Left cardiac atrium (tissue), 4 donors: Measurements from ENCODE around the gene AP1G2. TPM values are rescaled to one million over a fixed set of nuclear protein-coding genes. Genes with fewer than 3 reads are reported as not detected.
"Not testable (repeated sequence)": the region's sequence is repeated elsewhere in the genome, so short reads cannot be mapped to it uniquely, and the experiment has no call there.

Experiments used
- ATAC-seq, 2 donors: fragments of 200-7000 bp; cut with Tn5 transposase; one replicate each; pipeline ENCODE4 v1.9.1; 2020; ENCODE audit warnings: mild to moderate bottlenecking in 2 of 2, moderate library complexity in 2 of 2
- DNase-seq: peaks from one replicate; pipeline ENCODE4 v3.0.0-alpha.2; 2020
- intact Hi-C, 2 donors: fragments of 100-400 bp; cut with DNase I; formaldehyde crosslinking; loops; one replicate each; pipeline versions ENCODE4 v1.14.1 to v1.15.1; 2022 to 2023
- total RNA-seq, 2 donors: library from RNA; stranded (reverse); fragmentation: NEBNext Ultra II Directional; extraction: Animal tissue kit (Norgen Biotek cat#: 25700); gene quantifications; one replicate each; pipeline ENCODE4 v1.2.1, GENCODE V29; 2021
- donor health status: DM: no; HTN: yes; CAD: no.
- donor health status: DM: no; HTN: yes; CAD: no; lungs with severe emphysema.
- donor health status: DM: yes; HTN: yes; CAD: no.
- donor health status: Dilated cardiomyopathy.

Gene AP1G2
- total RNA-seq, 2 donors from 2014 or later: 16.5 to 32.3 TPM

DNA sequence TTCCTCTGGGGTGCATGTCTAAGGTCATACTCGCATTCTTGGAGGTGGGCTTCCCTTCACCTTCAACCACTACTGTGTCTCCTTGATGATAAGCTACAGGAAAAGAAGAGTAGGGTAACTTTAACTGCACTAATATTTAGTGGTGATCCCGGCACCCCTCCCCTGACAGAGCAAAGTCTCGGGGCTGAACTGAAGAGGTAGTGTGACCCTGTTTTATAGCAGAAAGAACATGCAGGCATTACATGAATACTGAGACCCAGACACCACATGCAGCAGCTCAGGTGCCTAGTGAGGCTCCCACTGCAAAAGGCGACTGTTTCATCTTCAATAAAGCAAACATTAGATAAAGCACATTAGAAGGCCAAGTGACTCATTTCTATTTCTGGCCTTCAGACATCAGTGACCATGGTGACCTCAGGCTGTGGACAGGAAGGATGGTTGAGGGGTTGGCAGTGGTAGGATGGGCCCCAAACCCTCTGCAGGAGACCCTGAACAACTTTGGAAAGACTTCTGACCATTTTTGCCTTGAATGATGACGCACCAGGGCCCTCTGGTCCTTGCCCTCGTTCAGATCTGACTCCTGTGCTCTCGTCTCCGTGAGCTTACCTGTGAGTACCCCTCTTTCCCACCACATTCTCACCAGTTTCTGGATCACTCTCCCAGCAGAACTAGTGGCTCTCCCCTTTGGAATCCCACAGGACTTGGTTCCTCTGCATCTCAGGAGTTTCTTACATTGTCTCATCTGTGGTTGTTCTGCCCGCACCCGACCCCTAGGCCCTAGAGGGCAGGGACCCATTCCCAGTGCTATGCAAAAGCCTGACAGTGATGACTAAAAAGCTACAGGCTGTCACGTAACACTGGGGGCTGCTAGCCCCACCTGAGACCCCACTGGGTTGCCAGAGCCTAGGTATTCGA, 34.8 kb upstream of the AP1G2 start:
- DNase-seq (no peak), ATAC-seq (peak in 1 of 2 donors; percentile 55)
- intact Hi-C loops: no loop called here

- no peak for DNase-seq
- intact Hi-C loops: no loop called here
- no peak for ATAC-seq
Measured at GRCh38 chr14:23601845-23602180, 34.2 kb upstream of the AP1G2 start.

DNA sequence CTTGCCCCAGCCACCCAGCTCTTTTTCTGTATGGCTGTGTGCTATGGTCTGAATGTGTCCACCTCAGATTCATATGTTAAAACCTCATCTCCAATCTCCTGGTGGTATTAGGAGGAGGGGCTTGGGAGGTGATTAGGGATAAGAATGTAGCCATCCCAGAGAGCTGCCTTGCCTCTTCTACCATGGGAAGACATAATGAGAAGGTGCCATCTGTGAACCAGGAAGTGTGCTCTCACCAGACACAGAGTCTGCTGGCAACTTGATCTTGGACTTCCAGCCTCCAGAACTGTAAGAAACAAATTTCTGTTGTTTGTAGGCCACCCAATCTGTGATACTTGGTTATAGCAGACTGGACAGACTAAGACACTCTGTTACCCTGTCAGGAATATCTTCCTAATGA, 33.8 kb upstream of the AP1G2 start:
- ATAC-seq: no peak
- intact Hi-C loops: no loop called here
- DNase-seq: no peak

GRCh38 chr14:23600806-23601205, 33.2 kb upstream of the AP1G2 start:
- intact Hi-C loops: no loop called here
- ATAC-seq: no peak
- no peak for DNase-seq

DNA sequence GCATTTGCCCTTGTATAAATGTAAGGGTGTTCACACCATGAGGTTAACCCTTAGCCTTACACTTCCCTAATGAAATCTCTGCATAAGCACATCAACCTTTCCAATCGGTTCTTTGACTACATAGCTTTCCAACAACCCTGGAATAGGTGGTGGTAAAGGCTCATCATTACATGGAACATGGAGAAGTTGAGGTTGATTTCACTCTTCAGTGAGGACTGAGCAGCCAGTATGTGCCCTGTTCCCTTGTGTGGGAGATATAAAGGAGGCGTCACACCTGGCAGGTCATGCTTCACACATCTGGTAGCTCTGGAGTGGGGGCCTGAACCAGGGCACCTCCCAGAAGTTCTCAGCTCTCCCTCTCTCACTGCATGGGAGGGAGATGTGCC, 32.7 kb upstream of the AP1G2 start:
- intact Hi-C loops: no loop called here
- ATAC-seq (no peak), DNase-seq (no peak)

DNA sequence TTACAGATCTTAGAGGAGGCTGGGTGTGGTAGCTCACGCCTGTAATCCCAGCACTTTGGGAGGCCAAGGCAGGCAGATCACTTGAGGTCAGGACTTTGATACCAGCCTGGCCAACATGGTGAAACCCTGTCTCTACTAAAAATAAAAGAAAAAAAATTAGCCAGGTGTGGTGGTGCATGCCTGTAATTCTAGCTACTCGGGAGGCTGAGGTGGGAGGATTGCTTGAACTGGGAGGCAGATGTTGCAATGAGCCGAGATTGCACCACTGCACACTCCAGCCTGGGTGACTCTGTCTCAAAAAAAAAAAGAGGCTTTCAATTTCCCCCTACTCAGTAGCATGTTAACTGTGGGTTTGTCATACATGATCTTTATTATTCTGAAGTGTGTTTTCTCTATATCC, 26.6 kb upstream of the AP1G2 start:
- not testable (repeated sequence) for DNase-seq, ATAC-seq
- intact Hi-C loops: loop anchor here in 1 of 2 donors (5.0 kb wide), 1 partner anchor 333 kb away; no protein-coding TSS in a partner anchor

- intact Hi-C loops: loop anchor here in 1 of 2 donors (5.0 kb wide), 1 partner anchor 337 kb away; no protein-coding TSS in a partner anchor
- no peak for DNase-seq
- ATAC-seq: no peak
Measured at GRCh38 chr14:23590198-23590597, 22.6 kb upstream of the AP1G2 start.

DNA sequence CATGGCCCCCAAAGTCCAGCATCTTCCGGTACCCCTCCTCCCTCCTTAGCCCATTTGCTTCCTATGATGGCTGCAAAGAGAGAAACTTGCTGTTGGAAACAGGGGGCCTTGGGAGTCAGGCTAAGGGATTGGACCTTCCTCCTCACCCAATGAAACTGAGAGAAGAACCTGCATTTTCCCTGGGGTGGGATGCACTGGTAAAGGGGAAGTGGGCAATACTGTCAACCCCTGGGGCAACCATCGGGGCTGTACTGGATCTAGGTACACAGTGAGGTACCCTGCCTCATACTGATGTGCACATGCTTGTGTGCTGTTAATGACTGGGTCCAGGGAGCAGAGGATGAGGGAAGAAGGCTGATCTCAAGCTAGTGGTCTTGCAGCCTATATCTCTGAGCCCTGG, 22.0 kb upstream of the AP1G2 start:
- intact Hi-C loops: loop anchor here in 1 of 2 donors (5.0 kb wide), 1 partner anchor 338 kb away; no protein-coding TSS in a partner anchor
- ATAC-seq: peak in 1 of 2 donors; percentile 34
- no peak for DNase-seq

- intact Hi-C loops: no loop called here
Measured at GRCh38 chr14:23588884-23589598, 21.4 kb upstream of the AP1G2 start.

DNA sequence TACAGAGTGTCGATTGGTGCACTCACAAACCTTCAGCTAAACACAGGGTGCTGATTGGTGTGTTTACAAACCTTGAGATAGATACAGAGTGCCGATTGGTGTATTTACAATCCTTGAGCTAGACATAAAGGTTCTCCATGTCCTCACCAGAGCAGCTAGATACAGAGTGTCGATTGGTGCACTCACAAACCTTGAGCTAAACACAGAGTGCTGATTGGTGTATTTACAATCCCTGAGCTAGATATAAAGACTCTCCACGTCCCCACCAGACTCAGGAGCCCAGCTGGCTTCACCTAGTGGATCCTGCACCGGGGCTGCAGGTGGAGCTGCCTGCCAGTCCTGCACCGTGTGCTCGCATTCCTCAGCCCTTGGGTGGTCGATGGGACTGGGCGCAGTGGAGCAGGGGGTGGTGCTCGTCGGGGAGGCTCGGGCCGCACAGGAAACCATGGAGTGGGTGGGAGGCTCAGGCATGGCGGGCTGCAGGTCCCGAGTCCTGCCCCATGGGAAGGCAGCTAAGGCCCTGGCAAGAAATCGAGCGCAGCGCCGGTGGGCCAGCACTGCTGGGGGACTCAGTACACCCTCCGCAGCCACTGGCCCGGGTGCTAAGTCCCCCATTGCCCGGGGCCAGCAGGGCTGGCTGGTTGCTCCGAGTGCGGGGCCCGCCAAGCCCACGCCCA, 17.1 kb upstream of the AP1G2 start:
- ATAC-seq, intact Hi-C loops: not testable (repeated sequence)

More at GRCh38 chr14:23588884-23589598, 21.4 kb upstream of the AP1G2 start:
- peak; percentile 87 for DNase-seq
- peak; percentile 89 to 97 for ATAC-seq

GRCh38 chr14:23583761-23584526, 16.4 kb upstream of the AP1G2 start:
- intact Hi-C loops, DNase-seq, ATAC-seq: not testable (repeated sequence)

More for the DNA sequence above, 17.1 kb upstream of the AP1G2 start:
- DNase-seq: not testable (repeated sequence)

DNA sequence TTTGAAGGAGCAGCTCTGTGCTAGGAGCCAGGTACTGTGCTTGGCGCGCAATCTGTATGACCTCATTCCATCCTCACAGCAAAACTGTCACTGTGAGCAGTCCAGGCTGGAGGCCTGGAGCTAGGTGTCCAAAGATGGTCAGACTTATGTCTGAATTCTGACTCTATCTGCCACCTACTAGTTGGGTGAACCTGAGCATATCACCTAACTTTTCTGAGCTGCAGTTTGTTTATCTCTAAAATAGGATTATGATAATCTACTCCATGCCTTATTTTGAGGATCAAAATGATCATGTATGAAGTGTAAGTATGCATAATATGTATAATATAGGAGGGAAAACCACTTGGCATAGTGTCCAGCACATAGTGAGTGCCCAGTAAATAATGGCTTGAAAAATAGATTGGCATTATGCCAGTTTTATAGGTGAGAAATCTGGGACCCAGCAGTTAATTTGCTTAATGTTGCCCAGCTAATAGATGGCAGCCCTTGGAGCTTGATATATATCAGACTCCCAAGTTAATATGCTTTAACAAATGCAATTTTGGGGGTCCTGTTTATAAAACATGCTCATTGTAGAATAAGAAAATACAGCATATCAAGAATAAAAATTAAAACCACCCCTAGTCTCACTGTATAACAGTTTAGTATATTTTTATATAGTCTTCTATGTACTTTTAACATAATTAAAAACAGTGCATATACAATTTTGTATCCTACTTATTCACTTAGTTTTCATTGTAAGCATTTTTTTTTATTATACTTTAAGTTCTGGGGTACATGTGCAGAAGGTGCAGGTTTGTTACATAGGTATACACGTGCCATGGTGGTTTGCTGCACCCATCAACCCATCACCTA, 15.5 kb upstream of the AP1G2 start:
- no peak for ATAC-seq
- no peak for DNase-seq
- intact Hi-C loops: no loop called here

- intact Hi-C loops: no loop called here
- ATAC-seq (no peak), DNase-seq (no peak)
Measured at GRCh38 chr14:23580948-23581281, 13.3 kb upstream of the AP1G2 start.

DNA sequence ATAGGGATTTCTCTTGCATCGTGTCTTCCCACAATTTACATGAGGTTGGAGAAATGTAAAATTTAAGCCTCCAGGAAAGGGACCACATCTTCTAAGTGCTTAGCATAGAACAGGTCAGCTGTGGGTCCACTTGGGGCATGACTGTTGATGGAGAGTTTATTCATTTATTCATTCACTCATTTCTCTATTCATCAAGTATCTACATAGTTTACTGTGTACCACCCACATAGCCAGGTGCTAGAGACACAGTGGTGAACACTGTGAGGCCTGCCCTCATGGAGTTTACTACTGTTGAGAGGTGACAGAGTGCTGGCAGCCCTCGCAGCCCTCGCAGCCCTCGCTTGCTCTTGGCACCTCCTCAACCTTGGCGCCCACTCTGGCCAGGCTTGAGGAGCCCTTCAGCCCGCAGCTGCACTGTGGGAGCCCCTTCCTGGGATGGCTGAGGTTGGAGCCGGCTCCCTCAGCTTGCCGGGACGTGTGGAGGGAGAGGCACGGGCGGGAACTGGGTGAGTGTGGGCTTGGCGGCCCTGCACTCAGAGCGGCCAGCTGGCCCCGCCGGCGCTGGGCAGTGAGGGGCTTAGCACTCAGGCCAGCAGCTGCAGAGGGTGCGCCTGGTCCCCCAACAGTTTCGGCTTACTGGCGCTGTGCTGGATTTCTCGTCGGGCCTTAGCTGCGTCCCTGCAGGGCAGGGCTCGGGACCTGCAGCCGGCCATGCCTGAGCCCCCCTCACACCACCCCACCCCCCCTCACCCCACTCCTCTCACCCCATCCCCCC, 12.7 kb upstream of the AP1G2 start:
- intact Hi-C loops: no loop called here

GRCh38 chr14:23579739-23580138, 12.1 kb upstream of the AP1G2 start:
- no peak for ATAC-seq
- intact Hi-C loops: no loop called here
- DNase-seq: no peak

More for the DNA sequence above, 12.7 kb upstream of the AP1G2 start:
- no peak for ATAC-seq
- no peak for DNase-seq

DNA sequence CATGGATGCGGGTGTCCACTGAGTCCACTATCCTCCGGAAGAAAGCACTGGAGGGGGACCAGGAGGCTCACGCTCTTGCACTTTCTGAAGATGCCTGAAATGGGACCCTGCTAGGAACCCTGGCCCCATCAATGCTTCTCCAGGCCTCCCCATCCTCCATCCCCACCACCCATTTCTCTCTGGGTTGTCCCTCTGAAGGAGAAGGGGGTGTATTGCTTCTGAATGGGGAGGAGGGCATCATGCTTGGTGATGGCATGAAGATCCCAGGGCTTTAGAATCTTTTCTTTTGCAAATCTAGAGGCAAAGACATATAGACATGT, 11.7 kb upstream of the AP1G2 start:
- intact Hi-C loops: no loop called here
- no peak for ATAC-seq
- no peak for DNase-seq

DNA sequence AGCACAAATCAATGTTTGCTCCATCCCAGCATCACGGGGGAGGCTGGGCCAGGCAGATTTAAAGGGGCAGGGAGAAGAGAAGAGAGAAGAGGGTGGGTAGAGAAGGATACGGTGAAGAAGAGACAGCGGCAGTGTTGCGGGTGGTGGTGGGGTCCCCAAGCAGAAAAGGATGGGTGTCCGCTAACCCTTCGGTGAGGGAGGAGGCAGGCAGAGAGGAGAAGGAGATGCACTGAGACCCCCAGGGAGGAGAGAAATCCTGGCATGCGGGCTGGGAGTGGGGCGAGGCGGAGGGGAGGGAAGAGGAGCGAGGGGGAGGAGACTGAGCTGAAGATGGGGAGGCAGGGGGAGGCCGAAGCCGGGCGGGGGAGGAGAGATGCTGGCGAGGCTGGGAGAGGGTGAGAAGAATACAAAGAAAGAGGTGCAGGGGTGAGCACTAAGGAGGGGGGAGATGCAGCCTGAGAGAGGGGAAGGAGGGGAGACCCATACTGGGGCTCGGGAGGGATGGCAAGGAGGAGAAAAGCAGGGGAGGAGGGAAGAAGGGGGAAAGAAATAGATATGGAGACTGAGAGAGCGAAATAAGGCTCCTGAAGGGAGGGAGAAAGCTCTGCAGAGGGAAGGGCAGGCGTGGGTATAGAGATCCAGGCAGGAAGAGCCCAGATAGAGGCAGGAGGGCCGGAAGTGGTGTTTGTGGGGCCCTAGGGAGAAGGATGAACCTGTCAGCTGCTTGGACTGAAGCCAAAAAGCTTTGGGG, 11.1 kb upstream of the AP1G2 start, which contains the start of gene JPH4:
JPH4 (minus strand) TSS at position 231 of the 751 bp plus-strand sequence. CDS start 1,337 bp downstream, outside the sequence.
- intact Hi-C loops: no loop called here
- DNase-seq (no peak), ATAC-seq (peak in 1 of 2 donors; percentile 26)
